GM18867 (cell line): ENCODE data around the gene TAPBPL.
"Not testable (repeated sequence)": the region's sequence is repeated elsewhere in the genome, so short reads cannot be mapped to it uniquely, and the experiment has no call there.

ENCODE experiments used
- ATAC-seq: cut with Tn5 transposase; IDR thresholded peaks from one replicate; pipeline ENCODE4 v1.9.1; 2021; ENCODE audit warnings: mild to moderate bottlenecking, moderate library complexity; ENCODE audit not compliant: unreplicated experiment

Gene TAPBPL

DNA sequence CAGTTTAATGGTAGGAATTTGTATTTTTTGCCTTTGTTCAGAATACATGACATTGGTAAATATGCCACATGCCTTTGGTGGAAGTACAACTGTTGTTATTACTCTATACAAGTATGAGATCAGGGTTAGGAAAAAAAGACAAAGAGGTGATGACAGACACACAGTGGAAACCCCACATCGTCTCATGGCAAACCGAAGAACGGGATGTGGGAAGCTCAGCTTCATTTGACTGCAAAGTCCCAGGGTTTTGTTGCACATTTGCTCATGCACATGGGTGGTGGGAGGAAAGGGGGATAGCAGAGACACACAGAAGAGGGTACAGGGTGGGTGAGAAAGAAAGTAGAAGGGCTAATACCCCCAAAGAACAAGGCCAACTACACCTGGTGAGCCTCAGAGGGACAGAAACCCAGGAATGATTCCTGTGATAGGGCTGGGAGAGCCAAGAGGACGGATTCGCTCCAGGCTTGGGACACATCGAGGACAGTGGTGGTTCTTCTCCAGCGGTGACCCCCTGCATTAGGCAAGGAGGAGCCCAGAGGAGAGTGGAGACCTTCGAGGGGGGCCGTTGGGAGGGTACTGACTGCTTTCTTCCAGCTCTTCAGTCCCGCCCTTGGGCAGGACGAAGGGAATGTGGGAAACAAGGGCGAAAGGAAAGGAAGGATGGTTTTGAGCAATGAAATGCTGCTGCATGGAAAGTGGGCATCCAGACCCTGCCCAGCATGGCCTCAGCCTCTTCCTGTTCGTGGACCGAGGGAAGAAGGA, 10.6 kb downstream of the TAPBPL start:
- no peak for ATAC-seq

DNA sequence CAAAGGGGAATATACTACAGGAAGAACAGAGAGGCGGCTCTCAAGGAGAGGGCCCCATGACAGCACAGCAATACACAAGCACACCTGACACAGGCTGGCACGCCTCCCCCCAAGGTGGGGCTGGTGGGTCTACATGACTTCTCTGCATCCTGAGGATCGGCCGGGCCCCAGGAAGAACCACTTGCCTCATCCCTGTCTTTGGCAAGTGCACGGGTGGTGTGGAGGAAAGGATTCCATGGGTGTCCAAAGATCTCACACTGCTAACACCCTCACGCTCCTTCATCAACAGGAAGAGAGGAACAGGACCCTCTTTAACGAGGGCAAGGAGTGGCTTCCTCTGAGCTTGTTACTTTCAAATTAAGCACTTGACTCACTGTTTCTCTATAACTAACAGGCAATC, 11.4 kb downstream of the TAPBPL start:
- no peak for ATAC-seq

GRCh38 chr12:6463858-6464257, 12.0 kb downstream of the TAPBPL start:
- no peak for ATAC-seq

DNA sequence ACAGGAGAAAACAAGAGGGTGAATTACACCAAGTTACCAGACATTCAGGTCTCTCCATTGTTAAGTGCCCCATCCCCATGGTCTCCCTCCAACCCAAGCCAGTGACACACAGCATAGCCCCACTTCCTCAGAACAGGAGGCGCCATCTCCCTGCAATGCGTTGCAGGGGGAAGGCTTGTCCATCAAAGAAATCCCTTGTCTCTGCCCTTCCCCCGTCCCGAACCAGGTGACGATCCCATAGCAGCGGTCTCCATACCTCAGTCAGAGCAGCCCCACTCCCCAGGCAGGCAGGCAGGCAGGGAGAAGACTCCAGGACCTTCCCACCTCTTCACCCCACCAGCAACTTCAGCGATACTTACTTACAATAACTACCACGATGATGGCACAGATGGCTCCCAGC, 12.7 kb downstream of the TAPBPL start:
- no peak for ATAC-seq

DNA sequence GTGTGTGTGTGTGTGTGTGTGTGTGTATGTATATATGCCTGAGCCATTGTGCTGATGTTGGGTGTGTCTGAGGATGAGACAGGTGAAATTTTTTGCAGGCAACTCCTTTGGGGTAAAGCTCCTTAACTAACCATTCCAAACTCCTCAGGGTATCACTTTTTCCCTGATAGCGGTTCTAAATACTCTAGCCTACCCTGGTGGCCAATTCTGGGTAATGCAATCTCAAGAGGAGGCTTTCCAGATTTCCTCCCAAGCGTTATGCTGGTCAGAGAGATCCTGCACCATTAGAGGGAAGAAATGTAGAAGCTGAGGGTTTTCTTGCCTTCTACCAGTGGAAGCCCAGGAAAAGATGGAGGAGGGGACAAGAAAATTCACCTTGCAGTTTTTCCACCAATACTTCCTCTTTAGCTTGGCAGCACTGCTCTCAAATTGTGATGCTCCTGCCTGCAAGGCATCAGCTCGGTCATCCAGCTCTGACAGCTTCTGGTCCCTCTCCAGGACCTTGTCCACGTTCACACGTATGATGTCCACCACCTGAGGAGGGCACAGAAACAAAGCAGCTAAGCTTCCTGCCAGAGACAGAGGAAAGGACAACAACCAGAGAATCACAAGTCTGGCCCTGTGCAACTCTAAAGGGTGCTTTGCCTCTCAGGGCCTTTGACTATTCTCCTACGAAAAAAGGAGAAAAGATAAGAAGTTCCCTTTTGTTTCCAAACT, 13.8 kb downstream of the TAPBPL start:
- ATAC-seq = no peak

DNA sequence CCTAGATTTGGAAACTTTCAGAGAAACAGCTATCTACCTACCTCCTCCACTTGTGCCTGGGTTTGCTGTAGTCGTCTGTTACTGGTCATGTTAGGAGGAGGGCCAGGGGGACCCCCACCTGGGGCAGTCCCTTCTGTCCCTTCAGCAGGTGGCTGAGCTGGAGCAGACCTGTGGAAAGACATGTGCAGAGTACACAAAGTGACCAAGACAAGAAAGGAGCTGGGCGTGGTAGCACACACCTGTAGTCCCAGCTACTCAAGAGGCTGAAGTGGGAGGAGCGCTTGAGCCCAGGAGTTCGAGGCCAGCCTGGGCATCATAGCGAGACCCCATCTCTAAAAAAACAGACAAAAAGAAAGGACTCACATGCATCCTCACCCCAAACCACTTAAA, 14.3 kb downstream of the TAPBPL start:
- ATAC-seq = no peak

- not testable (repeated sequence) for ATAC-seq
Observed at GRCh38 chr12:6466751-6467150, 14.9 kb downstream of the TAPBPL start.

DNA sequence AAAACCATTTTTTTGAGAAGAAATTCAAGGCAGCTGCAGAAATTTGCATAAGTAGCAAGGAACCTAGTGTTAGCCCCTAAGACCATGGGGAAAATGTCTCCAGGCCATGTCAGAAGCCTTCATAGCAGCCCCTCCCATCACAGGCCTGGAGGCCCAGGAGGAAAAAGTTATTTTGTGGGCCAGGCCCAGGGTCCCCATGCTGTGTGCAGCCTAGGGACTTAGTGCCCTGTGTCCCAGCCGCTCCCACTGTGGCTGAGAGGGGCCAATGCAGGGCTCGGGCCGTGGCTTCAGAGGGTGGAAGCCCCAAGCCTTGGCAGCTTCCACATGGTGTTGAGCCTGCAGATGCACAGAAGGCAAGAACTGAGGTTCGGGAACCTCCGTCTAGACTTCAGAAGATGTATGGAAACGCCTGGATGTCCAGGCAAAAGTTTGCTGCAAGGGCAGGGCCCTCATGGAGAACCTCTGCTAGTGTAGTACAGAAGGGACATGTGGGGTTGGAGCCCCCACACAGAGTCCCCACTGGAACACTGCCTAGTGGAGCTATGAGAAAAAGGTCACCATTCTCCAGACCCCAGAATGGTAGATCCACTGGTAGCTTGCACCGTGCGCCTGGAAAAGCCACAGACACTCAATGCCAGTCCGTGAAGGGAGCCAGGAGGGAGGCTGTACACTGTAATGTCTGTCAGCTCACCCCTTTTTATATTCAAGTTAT, 15.9 kb downstream of the TAPBPL start:
- ATAC-seq = not testable (repeated sequence)

DNA sequence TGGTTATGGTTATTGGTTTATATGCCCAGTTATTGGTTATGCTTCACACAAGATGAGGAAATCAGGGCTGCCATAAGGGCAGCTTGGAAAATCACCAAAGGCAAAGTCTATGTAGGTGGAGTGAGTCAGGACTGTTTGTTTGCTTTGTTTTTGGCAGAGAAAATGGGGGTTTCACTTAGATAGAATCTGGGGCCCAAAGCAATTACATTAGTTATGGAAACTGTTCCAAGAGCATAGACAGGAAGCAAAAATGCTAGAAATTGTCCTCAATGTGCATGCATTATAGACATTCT, 16.4 kb downstream of the TAPBPL start:
- no peak for ATAC-seq

GRCh38 chr12:6469092-6469491, 17.2 kb downstream of the TAPBPL start:
- ATAC-seq = no peak

DNA sequence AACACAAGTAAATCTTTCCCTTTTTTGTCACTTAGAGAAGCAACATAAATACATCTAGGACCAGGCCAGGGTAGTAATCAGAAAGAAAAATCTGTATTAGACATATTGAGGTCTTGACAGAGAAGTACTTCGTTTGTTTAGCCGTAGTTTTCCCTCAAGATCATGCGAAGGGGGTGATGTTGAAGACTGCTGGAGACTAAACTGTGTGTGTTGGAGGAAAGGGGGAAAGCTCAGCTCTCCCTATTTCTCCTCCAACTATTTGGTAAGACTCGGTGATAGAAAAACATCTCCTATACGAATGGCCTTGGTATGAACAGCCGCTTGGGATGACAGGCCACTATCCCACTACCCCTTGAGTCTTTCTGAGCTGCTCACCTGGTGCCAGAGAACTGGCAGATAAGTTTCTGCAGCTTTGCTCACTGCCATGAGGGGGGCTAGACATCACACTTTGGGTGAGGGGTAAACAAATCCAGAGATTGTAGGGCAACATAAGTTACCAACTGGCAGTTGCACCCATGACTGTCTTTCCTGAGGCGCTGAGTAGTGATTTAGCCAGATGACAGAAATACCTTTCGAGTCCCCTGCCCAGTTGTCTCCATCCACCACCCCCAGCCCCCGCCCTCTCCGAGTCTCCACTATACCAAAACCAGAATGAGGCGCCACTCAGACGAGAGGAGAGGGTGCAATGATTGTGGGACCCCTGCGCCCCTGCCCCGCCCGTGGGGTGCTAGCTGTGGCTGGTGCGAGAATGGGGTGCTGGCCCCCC, 17.9 kb downstream of the TAPBPL start:
- ATAC-seq = no peak

DNA sequence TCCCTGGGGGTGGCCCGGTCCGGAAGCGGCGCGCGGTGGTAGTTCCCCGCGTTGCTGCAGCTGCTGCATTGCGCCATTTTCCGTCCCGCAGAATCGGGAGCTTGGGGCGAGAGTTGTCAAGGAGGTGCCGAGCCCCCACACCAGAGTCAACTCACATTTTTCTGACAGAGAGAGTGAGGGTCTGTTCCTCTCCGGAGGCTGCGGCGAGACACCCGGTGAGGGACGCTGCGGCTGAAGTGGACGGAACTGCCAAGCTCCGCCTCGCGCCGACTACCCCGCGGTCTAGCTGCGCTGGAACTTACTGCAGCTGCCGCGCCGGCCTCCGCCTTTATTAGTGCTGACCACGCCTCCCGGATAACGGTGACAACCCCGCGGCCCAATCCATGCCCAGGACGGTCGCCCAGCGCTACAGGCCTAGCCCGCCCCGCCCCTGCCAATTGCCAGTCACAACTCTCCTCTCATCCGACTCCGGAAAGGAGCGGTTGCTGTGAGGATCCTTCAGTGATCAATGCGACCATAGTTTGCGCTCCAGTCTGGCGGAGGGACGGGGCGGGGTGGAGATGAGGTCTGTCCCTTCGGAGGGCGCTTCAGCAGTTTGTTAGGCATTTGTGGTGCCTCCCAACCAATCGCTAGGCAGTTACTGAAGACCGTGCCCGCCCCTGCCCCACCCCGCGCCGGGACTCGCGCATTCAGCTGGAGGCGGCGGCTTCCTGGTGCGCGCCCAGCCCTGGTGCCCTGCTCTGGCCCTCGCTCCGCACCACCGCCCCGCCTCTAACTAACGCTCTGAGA, 18.7 kb downstream of the TAPBPL start, which contains the start of gene VAMP1:
TSS of gene VAMP1 (minus strand) at position 303 of the 789 bp plus-strand sequence. CDS start at position 157, 146 bp downstream.
- ATAC-seq = peak; percentile 85

DNA sequence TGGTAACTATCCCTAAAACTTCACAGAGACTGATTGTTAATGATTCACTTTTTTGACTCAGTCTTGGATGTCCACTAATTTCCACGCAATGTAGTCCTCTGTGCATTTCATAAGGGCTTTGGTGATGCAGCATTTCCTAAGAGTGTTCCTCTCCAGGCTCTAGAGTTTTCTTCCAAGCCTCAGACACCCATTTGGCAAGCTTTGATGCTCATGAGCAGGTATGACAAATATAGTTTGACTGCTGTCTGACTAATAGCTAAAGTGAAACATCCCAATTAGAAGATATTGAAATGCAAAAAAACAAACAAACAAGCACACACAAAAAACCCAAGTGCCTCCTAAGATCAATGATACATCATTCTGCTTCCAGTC, 20.1 kb downstream of the TAPBPL start:
- ATAC-seq = no peak

DNA sequence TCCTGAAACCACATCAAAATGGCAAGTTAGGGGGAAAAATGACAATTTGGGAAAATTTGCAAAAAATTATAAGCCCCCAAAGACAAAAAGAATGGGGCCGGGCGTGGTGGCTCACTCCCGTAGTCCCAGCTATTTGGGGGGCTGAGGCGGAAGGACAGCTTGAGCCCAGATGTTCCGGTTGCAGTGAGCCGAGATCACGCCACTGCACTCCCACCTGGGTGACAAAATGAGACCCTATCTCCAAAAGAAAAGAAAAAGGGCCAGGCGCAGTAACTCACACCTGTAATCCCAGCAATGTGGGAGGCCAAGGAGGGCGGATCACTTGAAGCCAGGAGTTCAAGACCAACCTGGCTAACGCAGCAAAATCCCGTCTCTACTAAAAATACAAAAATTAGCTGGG, 20.6 kb downstream of the TAPBPL start:
- no peak for ATAC-seq

- not testable (repeated sequence) for ATAC-seq
Observed at GRCh38 chr12:6475233-6475975, 23.6 kb downstream of the TAPBPL start.

GRCh38 chr12:6476489-6476888, 24.6 kb downstream of the TAPBPL start:
- ATAC-seq = no peak

GRCh38 chr12:6477601-6478377, 25.9 kb downstream of the TAPBPL start:
- not testable (repeated sequence) for ATAC-seq

GRCh38 chr12:6478416-6478815, 26.6 kb downstream of the TAPBPL start:
- ATAC-seq = no peak

GRCh38 chr12:6488240-6488639, 36.4 kb downstream of the TAPBPL start:
- ATAC-seq = no peak
